HCT116 (cell line): ENCODE measurements around the gene SLC37A4. TPM values are rescaled to one million over a fixed set of nuclear protein-coding genes. Genes with fewer than 3 reads are reported as not detected.

Source experiments
- ATAC-seq: fragments of 200-7000 bp; cut with Tn5 transposase; 2 replicates; pipeline ENCODE4 v1.9.1; 2020; ENCODE audit warnings: mild to moderate bottlenecking, moderate library complexity
- BruUV-seq: library from RNA; stranded (reverse); fragments of 400-500 nt; replicated peaks from 2 replicates; lab custom pipeline; 2021; lab: Mats Ljungman, UMichigan
- CTCF ChIA-PET: fragments of 300-600 bp; sonication (Branson Sonifier 250); formaldehyde crosslinking; loops from one replicate; lab custom pipeline; 2021; ENCODE audit warnings: antibody characterized with exemption; lab: Charles Lee
- POLR2A ChIA-PET: fragments of 300-600, 350-600 bp; sonication (Branson Sonifier 250); formaldehyde crosslinking; loops from one replicate; lab custom pipeline; 2021; ENCODE audit warnings: antibody characterized with exemption; lab: Charles Lee
- RAD21 ChIA-PET, 2 experiments: fragments of 300-600 bp; sonication (Branson Sonifier 250); formaldehyde crosslinking; loops; one replicate each; lab custom pipeline; 2023; ENCODE audit warnings: low total read pairs in 2 of 2; ENCODE audit not compliant: uncharacterized antibody in 2 of 2, unreplicated experiment in 2 of 2, low non-redundant PET in 1 of 2; lab: Charles Lee
- DNase-seq: peaks from one replicate; pipeline ENCODE4 v3.0.0-alpha.2; 2010; ENCODE audit warnings: low read depth, low spot score
- H2AFZ ChIP-seq: fragments of 200-600 bp; shearing (Covaris generic), sonication (generic); 2 replicates; pipeline ENCODE4 v1.6.1; 2017; ENCODE audit warnings: low read depth, mixed run types, mixed read lengths, antibody characterized with exemption, low read length; ENCODE audit not compliant: poor library complexity, severe bottlenecking
- H3K27ac ChIP-seq: 2 replicates; pipeline ENCODE4 v1.5.1; 2012; ENCODE audit warnings: low read depth, low read length
- H3K27me3 ChIP-seq: fragments of 200-600 bp; sonication (generic); 2 replicates; pipeline ENCODE4 v1.6.1; 2016; ENCODE audit warnings: mixed run types, low read length, mixed read lengths; ENCODE audit not compliant: insufficient read depth
- H3K36me3 ChIP-seq, 2 experiments: fragments of 200-500 bp in 1 of 2; fragments of 200-600 bp in 1 of 2; sonication (Bioruptor generic) in 1 of 2; sonication (generic) in 1 of 2; 2 replicates each; pipeline versions ENCODE4 v1.5.1 to v1.6.1; 2014 to 2016; ENCODE audit warnings: low read length in 2 of 2, inconsistent platforms in 1 of 2, mixed read lengths in 1 of 2, mixed run types in 1 of 2; ENCODE audit not compliant: insufficient read depth in 2 of 2, control insufficient read depth in 1 of 2
- H3K4me1 ChIP-seq, 2 experiments: fragments of 200-600 bp in 1 of 2; sonication (generic) in 1 of 2; 2 replicates each; pipeline versions ENCODE4 v1.5.1 to v1.6.1; 2012 to 2017; ENCODE audit warnings: low read length in 2 of 2, inconsistent platforms in 1 of 2, mild to moderate bottlenecking in 1 of 2, mixed read lengths in 1 of 2, mixed run types in 1 of 2, moderate library complexity in 1 of 2; ENCODE audit not compliant: insufficient read depth in 2 of 2, control insufficient read depth in 1 of 2
- H3K4me2 ChIP-seq: fragments of 200-600 bp; sonication (generic); 2 replicates; pipeline ENCODE4 v1.6.1; 2017; ENCODE audit warnings: mixed run types, low read length, mixed read lengths
- H3K4me3 ChIP-seq, 2 experiments: fragments of 200-600 bp in 1 of 2; sonication (generic) in 1 of 2; replicated peaks in 1 of 2; 2 replicates each; pipeline ENCODE4 v1.5.1; 2011 to 2016; ENCODE audit warnings: low read length in 2 of 2, control low read depth in 1 of 2, low read depth in 1 of 2, mild to moderate bottlenecking in 1 of 2, mixed read lengths in 1 of 2, mixed run types in 1 of 2
- H3K79me2 ChIP-seq: fragments of 200-600 bp; sonication (generic); 2 replicates; pipeline ENCODE4 v1.6.1; 2017; ENCODE audit warnings: mild to moderate bottlenecking, mixed run types, low read length, moderate library complexity, mixed read lengths; ENCODE audit not compliant: insufficient read depth
- H3K9ac ChIP-seq: fragments of 200-600 bp; sonication (generic); 2 replicates; pipeline ENCODE4 v1.6.1; 2016; ENCODE audit warnings: low read length, mixed read lengths
- H3K9me2 ChIP-seq: fragments of 200-600 bp; sonication (generic), shearing (Covaris generic); 2 replicates; pipeline ENCODE4 v1.6.1; 2017; ENCODE audit warnings: mixed run types, mild to moderate bottlenecking, moderate library complexity; ENCODE audit not compliant: insufficient read depth
- H3K9me3 ChIP-seq, 2 experiments: fragments of 200-500 bp in 1 of 2; fragments of 200-600 bp in 1 of 2; sonication (Bioruptor generic) in 1 of 2; sonication (generic) in 1 of 2; 2 replicates each; pipeline ENCODE4 v1.6.1; 2014 to 2017; ENCODE audit warnings: low read length in 2 of 2, mixed read lengths in 2 of 2, inconsistent platforms in 1 of 2, low read depth in 1 of 2, mild to moderate bottlenecking in 1 of 2, mixed run types in 1 of 2, moderate library complexity in 1 of 2; ENCODE audit not compliant: control insufficient read depth in 1 of 2, insufficient read depth in 1 of 2
- H4K20me1 ChIP-seq: fragments of 200-600 bp; sonication (generic), shearing (Covaris generic); 2 replicates; pipeline ENCODE4 v1.6.1; 2017; ENCODE audit warnings: mixed run types, mild to moderate bottlenecking, moderate library complexity; ENCODE audit not compliant: insufficient read depth
- CBX3 ChIP-seq: IDR thresholded peaks from 2 replicates; pipeline ENCODE4 v1.6.1; 2012; ENCODE audit warnings: low read depth
- CTCF ChIP-seq, 3 experiments: fragments of 200-600 bp in 1 of 3; sonication (generic) in 1 of 3; IDR thresholded peaks in 2 of 3; conservative IDR thresholded peaks in 1 of 3; 2 replicates each; pipeline ENCODE4 v1.5.1; 2012 to 2017; ENCODE audit warnings: low read depth in 2 of 3, low read length in 2 of 3, antibody characterized with exemption in 1 of 3, borderline replicate concordance in 1 of 3, control low read depth in 1 of 3, mild to moderate bottlenecking in 1 of 3, mixed read lengths in 1 of 3, mixed run types in 1 of 3, moderate library complexity in 1 of 3; ENCODE audit not compliant: insufficient read depth in 1 of 3
- EGR1 ChIP-seq: IDR thresholded peaks from 2 replicates; pipeline ENCODE4 v1.6.1; 2012; ENCODE audit warnings: low read depth
- ELF1 ChIP-seq: IDR thresholded peaks from 2 replicates; pipeline ENCODE4 v1.6.1; 2012; ENCODE audit warnings: low read depth, borderline replicate concordance
- FOSL1 ChIP-seq: IDR thresholded peaks from 2 replicates; pipeline ENCODE4 v1.6.1; 2012; ENCODE audit warnings: low read depth
- JUND ChIP-seq: IDR thresholded peaks from 2 replicates; pipeline ENCODE4 v1.6.1; 2012
- MAX ChIP-seq: IDR thresholded peaks from 2 replicates; pipeline ENCODE4 v1.6.1; 2012
- POLR2A ChIP-seq: IDR thresholded peaks from 2 replicates; pipeline ENCODE4 v1.7.0; 2011; ENCODE audit warnings: borderline replicate concordance; ENCODE audit not compliant: insufficient read depth, insufficient read length; ENCODE audit errors: extremely low read depth
- POLR2AphosphoS5 ChIP-seq: IDR thresholded peaks from 2 replicates; pipeline ENCODE4 v1.6.1; 2011; ENCODE audit warnings: mild to moderate bottlenecking, low read depth, low read length, moderate library complexity
- RAD21 ChIP-seq: IDR thresholded peaks from 2 replicates; pipeline ENCODE4 v1.6.1; 2012; ENCODE audit warnings: low read depth, mild to moderate bottlenecking
- REST ChIP-seq: IDR thresholded peaks from 2 replicates; pipeline ENCODE4 v1.6.1; 2012; ENCODE audit warnings: low read depth
- SRF ChIP-seq: IDR thresholded peaks from 2 replicates; pipeline ENCODE4 v1.6.1; 2012; ENCODE audit warnings: low read depth
- YY1 ChIP-seq: IDR thresholded peaks from 2 replicates; pipeline ENCODE4 v1.6.1; 2011; ENCODE audit warnings: low read length, low read depth, moderate library complexity, mild to moderate bottlenecking; ENCODE audit not compliant: insufficient replicate concordance; ENCODE audit errors: extremely low read depth
- ZFX ChIP-seq: fragments of 450-650 bp; IDR thresholded peaks from 2 replicates; pipeline ENCODE4 v1.6.1; 2017
- intact Hi-C: fragments of 100-400 bp; cut with micrococcal nuclease; formaldehyde crosslinking; loops from 2 replicates; pipeline ENCODE4 v1.10.0; 2022
- total RNA-seq: library from RNA; stranded (reverse); gene quantifications from one replicate; pipeline ENCODE4 v1.2.1, GENCODE V29; 2021; ENCODE audit not compliant: unreplicated experiment

Gene SLC37A4
- total RNA-seq, 1 experiment from 2014 or later = 49.8 TPM

- H3K9me2 ChIP-seq = no peaks in the 10 kb centered on the region
- H3K27ac ChIP-seq = no peak overlapping the region
- ATAC-seq (no peak), DNase-seq (no peak)
- H3K9ac ChIP-seq = no peak overlapping the region
- peaks cover 26% of the 10 kb centered on the region for H3K79me2 ChIP-seq
- H3K27me3 ChIP-seq = no peaks in the 10 kb centered on the region
- H3K4me2 ChIP-seq = no peak overlapping the region
- peaks cover 5 to 34% of the 10 kb centered on the region in 2 experiments; a peak in 3 of 4 replicates for H3K4me1 ChIP-seq
- ChIA-PET RAD21 (no interaction called here), POLR2A (interaction anchor here (0.9 kb wide), 1 partner anchor 57 kb away, joined by 3 read pairs; no protein-coding TSS in a partner anchor), CTCF (no interaction called here)
- no peak for TF ChIP-seq POLR2AphosphoS5
- TF ChIP-seq MAX = no peak
- no peak for TF ChIP-seq ZFX
- no peak for TF ChIP-seq POLR2A
- no peak for TF ChIP-seq ELF1
- TF ChIP-seq FOSL1 = no peak
- no peak for TF ChIP-seq EGR1
- no peak for TF ChIP-seq CBX3
- peaks cover 15 to 29% of the 10 kb centered on the region in 2 experiments; a peak in 2 of 4 replicates for H3K36me3 ChIP-seq
- BruUV-seq = no TSS peak
- H4K20me1 ChIP-seq = no peaks in the 10 kb centered on the region
- H3K4me3 ChIP-seq = no peak overlapping the region
- H3K9me3 ChIP-seq = no peaks in the 10 kb centered on the region
- H2AFZ ChIP-seq = no peak overlapping the region
- intact Hi-C loops = no loop called here
Measured at GRCh38 chr11:119027561-119028345, 2.9 kb downstream of the SLC37A4 start.

- DNase-seq = no peak
- Histone ChIP-seq H3K4me1 (peaks cover 5 to 32% of the 10 kb centered on the region in 2 experiments; a peak in 3 of 4 replicates), H3K4me2 (no peak overlapping the region), H3K27me3 (no peaks in the 10 kb centered on the region), H3K36me3 (peaks cover 16 to 29% of the 10 kb centered on the region in 2 experiments; a peak in 2 of 4 replicates), H2AFZ (no peak overlapping the region), H3K27ac (no peak overlapping the region), H3K4me3 (no peak overlapping the region), H3K9me2 (no peaks in the 10 kb centered on the region), H4K20me1 (no peaks in the 10 kb centered on the region), H3K79me2 (peaks cover 26% of the 10 kb centered on the region), H3K9ac (no peak overlapping the region), H3K9me3 (no peaks in the 10 kb centered on the region)
- POLR2A ChIA-PET = no interaction called here
- intact Hi-C loops = no loop called here
- TF ChIP-seq REST (no peak), SRF (no peak), YY1 (no peak), MAX (no peak), JUND (no peak), RAD21 (no peak), CTCF (IDR thresholded peaks at IDR 0.05 in 2 of 3, conservative IDR thresholded peaks at IDR 0.05 in 1 of 3; ENCODE audit: borderline replicate concordance in 1 of 3, insufficient read depth in 1 of 3, low read depth in 2 of 3, low read length in 2 of 3) (no peak)
- TF ChIP-seq, all 23 proteins: peak for 0
- RAD21 ChIA-PET = no interaction called here
- CTCF ChIA-PET = no interaction called here
- BruUV-seq = no TSS peak
- no peak for ATAC-seq
Measured at GRCh38 chr11:119026970-119027369, 3.7 kb downstream of the SLC37A4 start.
